Hair follicular keratinocyte (primary cell): ENCODE results near the gene MED27. TPM values are rescaled to one million over a fixed set of nuclear protein-coding genes. Genes with fewer than 3 reads are reported as not detected.

Source experiments
- total RNA-seq: library from RNA; depleted of rRNA; stranded (reverse); fragments of >200 nt; gene quantifications from 2 replicates; pipeline ENCODE4 v1.2.3, GENCODE V29; 2015

MED27 gene, protein sequence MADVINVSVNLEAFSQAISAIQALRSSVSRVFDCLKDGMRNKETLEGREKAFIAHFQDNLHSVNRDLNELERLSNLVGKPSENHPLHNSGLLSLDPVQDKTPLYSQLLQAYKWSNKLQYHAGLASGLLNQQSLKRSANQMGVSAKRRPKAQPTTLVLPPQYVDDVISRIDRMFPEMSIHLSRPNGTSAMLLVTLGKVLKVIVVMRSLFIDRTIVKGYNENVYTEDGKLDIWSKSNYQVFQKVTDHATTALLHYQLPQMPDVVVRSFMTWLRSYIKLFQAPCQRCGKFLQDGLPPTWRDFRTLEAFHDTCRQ
- 27.9 and 32.3 TPM in 2 replicates for total RNA-seq

DNA sequence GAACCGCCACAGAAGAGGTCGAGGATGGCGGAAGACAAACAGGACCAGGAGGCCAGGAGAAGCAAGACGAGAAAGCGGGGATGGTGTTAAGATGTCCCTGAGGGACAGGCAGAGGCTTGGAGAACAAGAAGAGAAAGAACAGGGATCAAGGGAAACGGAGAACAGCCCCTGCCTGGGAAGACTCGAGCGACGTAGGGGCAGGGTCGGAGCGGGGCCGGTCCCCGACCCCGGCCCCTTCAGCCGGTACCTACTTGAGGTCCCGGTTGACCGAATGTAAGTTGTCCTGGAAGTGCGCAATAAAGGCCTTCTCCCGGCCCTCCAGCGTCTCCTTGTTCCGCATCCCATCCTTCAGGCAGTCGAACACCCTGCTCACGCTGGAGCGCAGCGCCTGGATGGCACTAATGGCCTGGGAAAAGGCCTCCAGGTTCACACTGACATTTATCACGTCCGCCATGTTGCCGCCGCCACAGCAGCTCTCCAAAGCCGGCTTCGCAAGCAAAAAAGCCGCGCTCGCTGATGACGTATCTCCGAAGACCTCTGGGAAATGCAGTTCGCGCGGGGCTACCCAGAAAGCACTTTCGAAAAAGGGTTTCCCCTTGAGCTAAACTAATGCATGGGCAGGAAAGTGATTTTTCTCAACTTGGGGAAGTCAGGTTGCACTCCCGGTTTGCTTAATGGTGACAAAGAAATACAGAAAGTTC is at the start of gene MED27:
TSS of gene MED27 (minus strand) at position 477 of the 701 bp plus-strand sequence. CDS start at position 454, 23 bp downstream.

Other genes starting within 250 kb of the MED27 start
- gene NTNG2, start 82.2 kb upstream of the MED27 start, total RNA-seq, result 0.08 TPM in 1 of 2 replicates, not detected in the other